ENCODE data around the gene PAQR7.

Gene PAQR7

GRCh38 chr1:25902462-25902861, 27.0 kb upstream of the PAQR7 start:
- no peak for DNase-seq (ENCODE audit: low spot score)

- DNase-seq (ENCODE audit: low spot score): no peak
Measured at GRCh38 chr1:25900219-25900618, 24.7 kb upstream of the PAQR7 start.

GRCh38 chr1:25899792-25900191, 24.3 kb upstream of the PAQR7 start:
- DNase-seq (ENCODE audit: low spot score): no peak

GRCh38 chr1:25898223-25899015, 22.9 kb upstream of the PAQR7 start:
- DNase-seq (ENCODE audit: low spot score): no peak

- DNase-seq (ENCODE audit: low spot score): no peak
Measured at GRCh38 chr1:25897754-25898153, 22.2 kb upstream of the PAQR7 start.

GRCh38 chr1:25896266-25896665, 20.8 kb upstream of the PAQR7 start:
- no peak for DNase-seq (ENCODE audit: low spot score)

- DNase-seq (ENCODE audit: low spot score): peak; percentile 87
Measured at GRCh38 chr1:25895365-25895990, 20.0 kb upstream of the PAQR7 start.

- no peak for DNase-seq (ENCODE audit: low spot score)
Measured at GRCh38 chr1:25893116-25893515, 17.6 kb upstream of the PAQR7 start.

GRCh38 chr1:25891606-25892005, 16.1 kb upstream of the PAQR7 start:
- no peak for DNase-seq (ENCODE audit: low spot score)

GRCh38 chr1:25890239-25891034, 14.9 kb upstream of the PAQR7 start:
- DNase-seq (ENCODE audit: low spot score): no peak

- DNase-seq (ENCODE audit: low spot score): no peak
Measured at GRCh38 chr1:25889470-25889869, 14.0 kb upstream of the PAQR7 start.

- DNase-seq (ENCODE audit: low spot score): no peak
Measured at GRCh38 chr1:25888426-25888987, 13.0 kb upstream of the PAQR7 start.

GRCh38 chr1:25885602-25886001, 10.1 kb upstream of the PAQR7 start:
- DNase-seq (ENCODE audit: low spot score): no peak

- DNase-seq (ENCODE audit: low spot score): no peak
Measured at GRCh38 chr1:25881266-25881665, 5.8 kb upstream of the PAQR7 start.

GRCh38 chr1:25880518-25880917, 5.0 kb upstream of the PAQR7 start:
- no peak for DNase-seq (ENCODE audit: low spot score)

GRCh38 chr1:25879675-25880074, 4.2 kb upstream of the PAQR7 start:
- DNase-seq (ENCODE audit: low spot score): no peak

GRCh38 chr1:25878690-25879089, 3.2 kb upstream of the PAQR7 start:
- DNase-seq (ENCODE audit: low spot score): no peak

- DNase-seq (ENCODE audit: low spot score): no peak
Measured at GRCh38 chr1:25877155-25877554, 1.6 kb upstream of the PAQR7 start.

- no peak for DNase-seq (ENCODE audit: low spot score)
Measured at GRCh38 chr1:25876693-25877077, 1.2 kb upstream of the PAQR7 start.

- DNase-seq (ENCODE audit: low spot score): no peak
Measured at GRCh38 chr1:25875856-25876692, 566 bp upstream of the PAQR7 start.

- DNase-seq (ENCODE audit: low spot score): no peak
Measured at GRCh38 chr1:25874635-25875153, 814 bp downstream of the PAQR7 start.

GRCh38 chr1:25874209-25874608, 1.3 kb downstream of the PAQR7 start:
- no peak for DNase-seq (ENCODE audit: low spot score)
